NCI-H2029 (cell line): ENCODE data around the gene TSFM.
"Not testable (repeated sequence)": the region's sequence is repeated elsewhere in the genome, so short reads cannot be mapped to it uniquely, and the experiment has no call there.

ENCODE experiments used
- DNase-seq: peaks from one replicate; lab custom pipeline; 2025; lab: John Stamatoyannopoulos, UW

Gene TSFM

DNA sequence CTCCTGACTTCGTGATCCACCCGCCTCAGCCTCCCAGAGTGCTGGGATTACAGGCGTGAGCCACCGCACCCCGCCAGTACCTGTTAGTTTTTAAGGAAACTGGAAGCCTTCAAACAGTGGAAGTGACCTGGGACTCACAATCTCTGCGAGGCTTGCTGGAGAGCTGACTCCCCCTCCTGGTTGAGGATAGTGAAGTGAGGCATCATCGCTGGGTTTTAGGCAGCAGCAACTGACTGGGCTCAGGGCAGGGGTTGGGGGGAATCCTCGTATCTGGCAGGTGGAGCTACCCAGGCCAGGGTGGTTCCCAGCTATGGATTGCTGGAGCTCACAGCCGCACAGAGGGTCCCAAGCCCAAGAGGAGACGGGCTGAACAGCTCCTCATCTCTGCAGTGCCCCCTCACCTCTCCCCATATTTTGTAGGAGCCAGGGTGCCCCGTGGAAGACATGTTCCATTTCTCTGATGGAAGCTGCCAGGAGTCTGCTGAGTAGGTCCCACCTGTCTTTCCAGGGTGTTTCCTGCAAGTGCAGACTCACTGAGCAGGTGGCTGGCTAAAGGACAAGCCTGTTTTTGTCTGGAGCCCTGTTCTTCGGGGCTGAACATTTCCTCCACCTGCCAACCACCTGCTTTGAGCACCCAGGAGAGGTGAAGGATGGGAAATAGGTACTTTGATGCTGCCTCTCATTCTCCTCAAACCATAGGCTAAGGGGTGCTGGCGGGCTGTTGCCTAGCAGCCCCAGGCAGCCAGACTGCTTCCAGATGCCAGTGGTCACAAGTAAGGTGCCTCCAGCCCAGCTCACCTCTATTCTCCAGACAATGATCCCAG, 32.8 kb downstream of the TSFM start:
- peak; percentile 90 for DNase-seq

DNA sequence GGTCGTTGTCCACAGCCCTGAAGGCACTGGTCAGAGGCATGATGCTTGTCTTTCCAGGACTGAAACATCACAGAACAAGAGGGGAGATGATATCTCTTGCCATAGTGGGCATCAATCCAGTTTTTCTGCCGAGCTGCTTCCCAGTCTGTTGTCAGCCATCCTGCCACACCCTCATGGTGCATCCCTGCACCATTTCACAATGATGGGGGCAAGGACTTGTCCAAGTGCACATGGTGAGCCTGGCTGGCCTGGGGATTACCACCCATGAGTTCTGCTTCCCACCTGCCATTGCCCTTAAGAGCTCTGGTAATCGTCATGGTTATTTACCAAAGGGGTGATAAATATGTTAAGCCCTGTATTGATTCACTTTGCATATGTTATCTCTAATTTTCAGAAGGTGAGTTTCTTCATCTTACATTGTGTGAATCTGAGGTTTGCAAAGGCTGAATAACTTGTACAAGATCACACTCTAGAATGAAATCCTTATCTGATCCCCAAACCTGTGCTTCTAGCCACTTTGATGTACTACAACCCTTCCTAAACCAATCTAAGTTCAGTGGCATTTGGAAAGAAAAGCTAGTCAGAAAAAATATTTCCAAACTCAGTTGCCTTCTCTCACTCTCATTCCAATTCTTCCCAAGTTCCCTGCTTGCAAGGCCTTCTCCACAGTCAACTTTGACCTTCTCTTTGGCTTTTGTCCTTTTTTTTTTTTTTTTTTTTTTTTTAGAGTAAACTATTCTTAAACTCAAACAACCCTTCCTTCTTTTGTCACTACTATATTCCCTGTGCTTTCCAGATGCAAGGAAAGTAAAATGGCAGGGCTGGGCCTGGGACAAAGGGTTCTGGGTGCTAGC, 33.6 kb downstream of the TSFM start:
- peak; percentile 64 for DNase-seq

DNA sequence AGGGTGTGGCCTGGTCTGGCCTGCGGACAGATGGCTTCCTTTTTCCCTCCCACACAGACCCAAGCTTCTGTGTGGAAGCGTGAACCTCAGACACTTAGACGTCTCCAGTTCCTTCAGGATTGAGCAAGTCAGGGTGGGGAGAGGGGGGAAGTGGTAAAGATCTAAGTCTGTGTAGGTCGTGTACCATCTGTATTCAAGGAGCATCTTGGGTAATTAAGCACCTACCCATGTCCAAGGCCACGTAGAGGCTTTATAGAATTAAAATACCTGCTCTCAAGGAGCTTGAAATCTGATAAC, 34.2 kb downstream of the TSFM start:
- peak; percentile 19 for DNase-seq

DNA sequence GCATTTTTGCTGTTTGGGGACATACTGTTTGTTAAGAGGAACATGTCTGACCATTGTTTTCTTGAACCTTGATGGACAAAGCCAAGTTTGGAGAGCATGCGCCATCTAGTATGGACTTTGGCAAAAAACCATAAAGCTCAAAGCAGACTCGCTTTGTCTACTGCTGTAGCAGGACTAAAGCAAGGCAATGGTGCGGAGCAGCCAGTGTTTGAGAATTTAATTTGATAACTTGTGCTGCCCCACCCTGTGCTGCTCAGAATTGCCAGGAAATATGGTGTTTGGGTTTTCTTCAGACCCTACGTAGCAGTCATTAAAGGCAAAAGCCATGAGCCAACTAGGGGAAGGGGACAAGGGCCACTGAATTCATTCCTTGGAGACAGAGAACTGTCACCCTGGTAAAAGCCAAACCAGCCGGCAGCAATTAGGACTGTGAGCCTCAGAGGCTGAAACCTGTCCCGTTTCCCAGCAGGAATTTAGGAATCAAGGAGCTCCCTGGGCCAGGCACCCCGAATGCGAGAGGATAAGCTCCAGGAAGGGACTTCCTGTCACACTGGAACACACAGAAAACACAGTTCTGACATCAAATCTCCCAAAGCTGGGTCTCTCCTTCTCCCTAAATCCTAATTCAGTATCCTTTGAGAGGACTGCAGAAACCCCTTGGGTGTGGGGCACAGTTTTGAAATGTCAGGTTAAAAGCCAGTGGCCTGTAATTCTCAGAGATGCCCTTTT, 34.8 kb downstream of the TSFM start:
- DNase-seq: peak; percentile 56

DNA sequence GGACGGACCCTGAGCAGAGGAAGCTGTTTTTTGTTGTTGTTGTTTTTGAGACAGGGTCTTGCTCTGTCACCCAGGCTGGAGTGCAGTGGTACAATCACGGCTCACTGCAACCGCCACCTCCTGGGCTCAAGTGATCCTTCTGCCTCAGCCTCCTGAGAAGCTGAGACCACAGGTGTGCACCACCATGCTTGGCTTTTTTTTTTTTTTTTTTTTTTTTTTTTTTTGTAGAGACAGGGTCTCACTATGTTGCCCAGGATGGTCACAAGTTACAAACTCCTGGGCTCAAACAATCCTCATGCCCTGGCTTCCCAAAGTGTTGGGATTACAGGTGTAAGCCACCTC, 35.4 kb downstream of the TSFM start:
- not testable (repeated sequence) for DNase-seq

DNA sequence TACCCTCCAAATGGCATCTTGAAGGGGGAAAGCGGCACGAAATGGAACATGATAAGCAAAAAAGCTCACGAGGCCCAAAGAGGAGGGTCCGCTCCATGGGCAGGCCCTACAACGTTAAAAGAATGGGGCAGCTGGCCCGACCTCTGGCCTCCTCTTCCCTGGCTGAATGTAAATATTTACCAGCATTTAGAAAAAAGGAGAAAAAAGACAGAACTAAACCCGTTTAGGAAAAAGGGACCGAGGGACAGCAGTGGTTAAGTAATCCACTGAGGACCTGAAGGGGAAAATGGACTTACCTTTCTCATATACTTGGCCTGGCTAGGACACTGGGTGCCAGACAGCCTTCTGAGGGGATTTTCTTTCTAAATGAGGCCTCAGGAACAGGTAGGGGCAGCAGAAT, 37.5 kb downstream of the TSFM start:
- not testable (repeated sequence) for DNase-seq

DNA sequence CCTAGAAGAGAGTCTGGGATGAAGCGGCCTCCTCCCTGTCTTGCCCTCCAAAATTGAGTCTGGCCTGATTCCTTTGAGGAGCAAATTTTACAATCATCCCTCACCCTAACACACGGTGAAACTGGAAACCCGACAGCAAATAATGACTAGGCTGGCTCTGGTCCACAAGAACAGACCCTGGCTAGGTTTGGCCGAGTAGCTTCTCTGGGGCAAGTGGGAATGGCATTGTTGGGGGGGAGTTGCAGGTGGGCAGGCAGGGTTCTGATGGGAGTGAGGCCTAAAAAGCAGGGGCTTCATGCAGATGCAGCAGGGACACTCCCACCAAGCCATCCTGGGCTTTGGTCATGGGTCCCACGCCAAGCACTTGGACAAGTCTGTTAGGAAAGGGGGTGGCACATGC, 38.4 kb downstream of the TSFM start:
- DNase-seq: not testable (repeated sequence)

DNA sequence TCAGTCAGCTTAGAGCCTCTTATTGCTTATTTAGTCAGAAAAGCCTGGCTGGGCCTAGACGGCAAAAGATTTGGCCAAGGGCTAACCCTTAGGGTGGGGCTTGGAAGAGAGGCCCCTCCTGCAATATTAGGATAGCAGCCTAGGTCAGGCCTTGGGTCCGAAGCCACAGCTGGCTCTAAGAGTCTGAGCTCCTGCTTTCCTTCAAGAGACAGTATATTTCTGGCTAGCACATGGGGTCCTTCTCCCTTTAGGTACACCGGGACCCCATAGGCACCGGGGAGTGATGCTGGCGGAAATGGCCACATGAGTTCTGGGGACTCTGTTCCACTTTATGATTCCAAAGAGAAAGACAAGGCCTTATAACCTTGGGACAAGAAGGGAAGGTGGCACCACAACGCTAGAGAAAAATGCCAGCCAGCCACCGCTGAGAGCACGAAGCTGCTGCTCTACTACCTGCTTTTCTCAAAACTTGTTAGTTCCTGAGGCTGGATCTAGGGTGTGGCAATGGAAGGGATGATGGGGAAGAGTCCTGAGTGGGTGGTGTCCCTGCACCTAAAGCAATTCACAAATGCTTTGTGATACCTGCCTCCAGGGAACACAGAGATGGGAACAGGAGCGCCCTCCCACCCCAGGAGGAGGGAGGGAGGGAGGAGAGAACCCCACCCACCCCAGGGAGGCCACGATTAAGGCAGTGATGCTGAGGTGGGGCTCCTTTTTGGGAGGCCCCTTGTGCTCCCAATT, 39.1 kb downstream of the TSFM start:
- DNase-seq: no peak

DNA sequence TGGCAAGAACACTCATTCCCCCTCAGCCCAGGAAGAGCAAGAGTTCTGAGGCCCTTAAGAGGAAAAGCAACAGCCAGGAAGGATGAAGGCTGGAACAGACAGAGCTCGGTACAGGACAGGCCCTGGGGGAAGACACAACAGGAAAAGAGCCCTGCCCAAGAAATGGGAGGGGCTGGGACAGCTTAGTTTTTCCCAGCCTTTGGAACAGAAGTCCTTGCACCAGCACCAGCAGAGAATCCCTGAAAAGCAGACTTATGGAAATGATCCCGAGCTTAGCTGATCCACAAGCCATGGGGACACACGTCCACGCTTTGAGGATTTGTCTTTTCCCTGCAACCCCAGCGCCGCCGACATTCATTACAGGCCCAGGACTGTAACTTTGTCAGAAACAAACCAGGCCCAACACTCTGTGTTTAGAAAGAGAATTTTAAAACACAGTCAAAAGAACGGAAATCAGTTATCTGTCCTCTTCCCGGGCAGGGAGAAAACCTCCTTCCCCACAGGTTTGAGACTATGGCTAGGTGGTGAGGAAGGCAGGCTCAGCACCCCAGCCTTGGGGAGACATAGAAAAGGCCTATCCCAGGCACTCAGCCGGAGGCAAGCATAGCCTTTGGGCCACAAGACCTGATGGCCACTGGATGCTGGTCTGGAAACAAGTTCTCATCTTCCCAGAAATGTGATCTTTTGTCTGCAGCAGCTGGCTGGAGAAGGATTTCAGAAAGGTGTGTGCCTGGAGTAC, 40.0 kb downstream of the TSFM start:
- DNase-seq: no peak

DNA sequence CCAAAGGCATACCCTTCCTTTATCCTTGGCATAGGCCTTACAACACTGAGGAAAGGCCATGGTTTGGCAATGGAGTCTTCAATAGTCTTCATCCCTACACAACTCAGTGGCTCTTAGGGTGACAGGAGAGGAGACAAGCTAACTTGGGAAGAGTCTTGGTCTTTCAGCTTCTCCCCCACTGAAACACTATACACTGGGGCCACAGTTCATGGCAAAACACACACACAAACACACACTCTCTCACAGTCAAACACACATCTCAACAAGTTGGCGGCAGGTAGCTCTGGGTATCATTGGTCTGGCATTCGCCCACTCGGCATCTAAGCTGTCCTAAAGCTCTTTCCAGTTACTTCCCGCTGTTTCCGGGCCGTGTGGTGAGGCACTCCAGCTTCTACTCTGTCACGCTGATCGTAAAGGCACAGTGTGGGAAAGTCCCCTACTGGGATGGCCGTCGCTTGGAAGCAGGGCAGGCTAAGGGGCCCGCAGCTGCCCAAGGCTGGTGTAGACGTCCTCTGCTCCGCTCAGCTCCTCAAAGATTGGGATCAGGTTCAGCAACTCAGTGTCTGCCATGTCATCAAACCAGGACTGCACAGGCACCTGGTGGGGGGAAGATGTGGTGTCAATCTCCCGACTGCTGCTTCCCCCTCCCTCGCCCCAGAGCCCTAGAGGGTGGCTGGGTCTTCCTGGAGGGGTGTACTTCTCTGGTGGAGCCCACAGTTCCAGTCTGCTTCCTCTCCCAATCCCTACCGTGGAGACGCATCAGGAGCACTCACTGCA, 40.7 kb downstream of the TSFM start:
- no peak for DNase-seq

DNA sequence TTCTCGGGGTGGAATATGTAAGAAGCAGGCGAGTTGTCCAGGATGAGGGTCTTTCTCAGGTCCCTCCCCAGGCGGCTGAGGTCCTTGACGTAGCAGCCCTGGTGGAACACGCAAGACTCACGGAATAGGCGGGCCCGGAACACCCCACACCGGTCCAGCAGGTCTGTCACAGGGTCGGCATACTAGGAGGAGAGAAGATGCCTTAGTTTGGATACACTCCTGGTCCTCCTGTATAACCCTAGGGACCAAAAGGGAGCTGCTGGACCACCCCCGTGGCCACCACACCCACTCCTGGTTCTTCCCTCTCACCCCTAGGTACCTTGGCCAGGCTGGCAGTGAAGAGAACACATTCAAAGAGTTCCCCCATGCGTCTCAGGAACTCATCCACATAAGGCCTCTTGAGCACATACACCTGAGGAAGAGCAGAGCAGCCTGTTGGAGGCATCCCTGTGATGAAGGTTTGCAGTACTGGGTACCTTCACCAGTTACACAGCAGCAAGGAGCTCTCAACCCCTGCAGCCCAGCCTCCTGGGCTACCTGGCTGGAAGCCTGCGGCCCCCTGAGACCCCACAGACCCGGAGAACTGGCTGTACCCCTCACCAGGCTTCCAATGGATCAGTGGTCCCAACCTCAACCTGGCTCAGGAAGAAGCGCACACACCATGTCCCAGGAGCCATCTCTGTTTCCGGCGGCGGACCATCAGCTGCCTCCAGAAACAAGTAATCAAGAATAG, 41.5 kb downstream of the TSFM start:
- DNase-seq: no peak

DNA sequence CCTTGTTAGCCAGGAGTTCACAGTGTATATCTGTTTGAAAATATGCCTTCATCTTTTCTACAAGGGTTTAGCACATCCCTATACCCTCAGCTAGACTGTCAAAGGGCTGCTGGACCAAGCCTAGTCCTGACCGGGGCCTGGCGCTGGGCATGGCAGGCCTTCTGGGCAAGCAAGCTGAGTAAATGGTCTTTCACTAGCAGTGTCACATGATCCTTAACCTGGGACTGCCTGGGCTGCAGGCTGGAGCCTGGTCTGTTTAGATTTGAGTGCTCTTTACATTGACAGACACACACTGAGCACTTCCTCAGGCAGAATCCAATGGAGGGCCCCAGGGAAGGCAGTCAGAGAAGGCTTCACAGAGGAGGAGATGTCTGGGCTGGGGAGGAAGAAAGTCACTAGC, 42.9 kb downstream of the TSFM start:
- no peak for DNase-seq

DNA sequence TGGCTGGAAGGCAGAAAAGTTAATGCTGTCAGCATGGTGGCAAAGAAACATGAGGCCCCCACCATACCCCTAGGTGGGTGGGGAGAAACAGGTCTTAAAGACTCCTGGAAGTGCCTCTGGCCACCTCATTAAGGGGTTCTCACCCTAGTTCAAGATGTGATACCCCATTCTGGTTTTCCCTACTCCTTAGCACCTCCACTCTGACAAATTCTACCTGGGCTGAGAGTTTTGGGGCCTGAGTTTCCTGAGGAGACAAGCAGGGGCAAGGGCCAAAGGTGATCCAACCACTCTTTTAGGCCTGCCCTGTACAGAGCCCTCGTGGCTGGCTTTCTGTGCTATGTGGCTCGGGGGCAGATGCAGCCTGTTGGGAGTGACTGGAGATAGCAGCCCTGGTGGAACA, 43.8 kb downstream of the TSFM start:
- no peak for DNase-seq

DNA sequence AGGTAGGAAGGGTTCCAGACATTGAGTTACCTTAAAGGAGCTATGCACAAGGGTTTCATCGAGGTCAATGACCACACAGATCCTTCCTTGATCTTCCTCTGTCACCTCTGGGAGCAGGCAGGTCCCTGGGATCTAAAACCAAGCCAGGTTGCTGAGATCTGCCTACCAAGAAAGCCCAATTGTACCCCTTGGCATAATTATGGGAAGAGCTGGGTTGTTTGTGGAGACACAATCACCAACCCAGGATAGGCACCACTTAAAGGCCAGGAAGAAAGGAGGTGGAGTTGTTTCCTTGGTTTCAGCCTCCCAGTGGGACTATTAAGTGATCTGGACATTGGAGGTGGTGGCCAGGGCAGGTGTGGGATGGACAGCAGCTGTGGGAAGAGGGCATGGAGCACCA, 44.4 kb downstream of the TSFM start:
- no peak for DNase-seq

DNA sequence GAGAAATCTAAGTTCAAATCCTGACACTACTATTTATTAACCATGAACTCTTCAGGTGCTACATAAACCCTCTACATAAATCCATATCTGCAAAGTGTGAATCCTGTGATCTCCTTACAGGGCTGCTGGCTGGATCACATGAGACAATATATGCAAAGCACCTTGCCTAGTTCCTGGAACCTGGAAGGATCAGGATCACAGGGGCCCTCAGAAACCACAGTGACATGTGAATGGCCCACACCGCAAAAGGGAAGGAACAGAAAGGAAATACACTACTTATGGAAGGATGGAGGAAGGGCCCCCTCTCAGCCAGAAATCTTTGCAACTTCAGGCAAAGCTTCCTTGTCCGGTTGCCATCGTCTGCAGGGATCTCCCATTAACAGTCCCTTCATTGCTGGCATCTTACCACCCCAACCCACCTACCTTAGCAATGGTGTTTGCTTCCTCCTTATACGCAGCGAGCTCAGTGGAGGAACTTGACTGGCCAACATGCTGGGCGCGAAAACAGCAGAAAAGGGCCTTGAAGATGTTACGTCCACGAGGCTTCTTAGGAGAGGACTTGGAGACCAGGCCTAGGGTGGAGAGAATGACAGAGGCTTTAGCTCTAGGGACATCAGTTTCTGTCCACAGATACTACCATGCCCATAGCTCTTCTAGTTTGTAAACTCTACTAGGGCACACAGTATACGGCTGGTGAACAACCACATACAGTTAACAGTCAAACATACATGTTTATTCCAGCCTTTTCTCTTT, 46.6 kb downstream of the TSFM start:
- no peak for DNase-seq

DNA sequence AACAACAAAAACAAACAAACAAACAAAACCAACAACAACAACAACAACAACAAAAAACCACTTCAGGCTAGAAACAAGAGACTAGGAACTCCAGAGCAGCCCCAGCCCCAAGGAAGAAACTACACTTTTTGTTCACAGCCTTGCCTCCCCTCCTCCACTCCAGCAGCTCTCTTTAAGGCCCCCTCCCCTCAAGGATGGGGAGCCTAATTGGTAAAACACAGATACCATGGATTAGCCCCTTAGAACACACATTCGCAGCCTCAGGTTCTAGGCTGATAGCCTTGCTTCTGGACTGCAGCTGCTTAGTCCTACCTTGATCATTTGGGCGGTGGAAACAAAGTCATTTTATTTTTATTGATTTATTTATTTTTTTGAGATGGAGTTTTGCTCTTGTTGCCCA, 47.8 kb downstream of the TSFM start:
- DNase-seq: no peak

DNA sequence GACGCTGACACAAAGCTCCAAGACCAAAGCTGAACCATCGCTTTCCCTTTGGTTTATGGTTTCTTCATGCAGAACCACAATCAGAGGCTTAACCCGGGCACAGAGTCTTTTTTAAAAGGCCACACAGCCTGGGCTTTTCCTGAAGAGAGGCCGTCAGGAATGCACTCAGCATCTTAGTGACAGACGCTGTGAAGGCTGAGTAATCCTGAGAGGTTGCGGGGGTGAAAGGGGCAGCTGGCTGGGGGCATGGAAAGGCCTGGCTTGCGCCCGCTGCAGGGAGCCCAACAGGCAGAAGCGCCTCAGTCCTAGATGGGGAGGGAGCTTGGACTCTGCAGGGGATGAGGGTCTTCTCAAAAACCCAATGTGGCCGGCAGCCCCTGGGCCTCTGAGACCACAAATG, 50.4 kb downstream of the TSFM start:
- DNase-seq: no peak

DNA sequence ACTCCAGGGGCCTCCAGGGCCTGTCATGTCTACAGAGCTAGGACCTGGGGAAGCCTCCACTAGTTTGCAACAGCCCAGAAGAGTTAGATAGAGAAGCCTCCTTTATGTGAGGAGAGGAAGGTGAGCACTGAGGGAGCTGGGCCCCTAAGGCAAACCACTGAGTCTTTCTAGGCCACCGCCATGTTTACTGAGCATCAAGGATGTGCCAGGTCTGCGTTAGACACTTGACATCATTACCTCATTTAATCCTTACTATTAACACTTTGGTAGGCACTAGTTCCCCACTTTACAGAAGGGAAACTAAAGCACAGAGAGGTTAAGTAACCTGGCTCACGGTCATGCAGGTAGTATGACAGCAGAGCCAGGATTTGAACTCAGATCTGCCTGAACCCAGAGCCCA, 51.1 kb downstream of the TSFM start:
- no peak for DNase-seq
